Measurements from ENCODE around the gene SLX4IP.
A peak's percentile ranks its signal among the peaks of the same experiment; 100 is the strongest.

SLX4IP gene

DNA sequence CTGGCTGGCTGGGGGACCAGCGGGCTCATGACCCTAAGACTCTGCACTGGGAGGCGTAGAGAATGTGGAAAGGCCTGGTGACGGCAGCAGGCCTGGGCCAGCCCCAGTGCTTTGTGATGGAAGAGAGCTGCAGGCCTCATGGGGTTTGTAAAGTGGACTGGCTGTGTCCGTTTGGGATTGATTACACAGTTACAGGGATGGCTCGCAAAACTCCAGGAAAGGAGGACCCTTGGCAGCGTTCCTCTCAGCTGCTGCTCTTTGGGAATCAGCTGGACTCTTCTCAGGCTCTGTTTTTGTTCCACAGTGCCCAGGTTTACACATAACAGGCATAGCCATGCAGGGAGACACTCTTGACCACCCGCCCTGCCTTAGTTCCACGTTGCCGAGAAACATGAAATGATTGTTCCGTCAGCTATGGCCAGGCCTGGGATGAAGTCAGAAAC lies 89.0 kb downstream of the SLX4IP start:
- DNase-seq = peak; percentile 67

DNA sequence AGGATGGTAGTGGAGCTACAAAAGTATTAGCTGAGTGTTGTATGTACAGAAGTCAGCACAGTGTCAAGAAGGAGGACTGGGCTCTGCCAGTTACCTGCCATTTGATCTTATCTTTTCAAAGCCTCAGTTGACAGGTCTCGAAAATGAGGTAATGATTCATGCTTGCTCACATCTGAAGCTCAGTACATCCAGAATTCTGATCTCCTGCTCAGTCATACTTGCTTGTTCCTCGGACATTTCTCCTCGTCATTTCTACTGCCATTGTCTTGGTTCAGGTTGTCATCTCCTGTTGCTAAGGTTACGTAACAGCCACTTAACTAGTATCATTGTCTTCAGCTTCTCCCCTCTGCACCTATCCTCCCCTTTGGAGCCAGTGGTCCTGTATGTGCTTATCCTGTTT lies 89.5 kb downstream of the SLX4IP start:
- peak; percentile 35 for DNase-seq

DNA sequence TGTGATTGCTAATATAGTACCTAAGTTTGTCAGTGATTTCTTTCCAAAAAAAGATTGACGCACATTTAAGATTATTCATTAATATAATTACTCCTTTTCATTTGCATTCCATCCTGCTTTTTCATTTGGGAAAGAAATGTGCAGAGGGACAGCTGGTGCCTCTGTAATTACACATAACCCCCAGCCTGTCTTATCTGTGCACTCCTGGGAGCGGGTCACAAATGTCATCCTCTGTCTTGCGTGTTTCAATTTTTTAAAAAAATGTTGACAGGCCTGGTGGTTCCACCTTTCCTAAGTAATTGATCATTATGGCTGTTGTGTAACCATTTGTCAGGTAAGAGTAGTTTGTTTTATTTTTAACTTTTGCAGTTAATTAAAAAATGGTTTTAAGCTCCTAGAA lies 92.7 kb downstream of the SLX4IP start:
- DNase-seq = no peak

DNA sequence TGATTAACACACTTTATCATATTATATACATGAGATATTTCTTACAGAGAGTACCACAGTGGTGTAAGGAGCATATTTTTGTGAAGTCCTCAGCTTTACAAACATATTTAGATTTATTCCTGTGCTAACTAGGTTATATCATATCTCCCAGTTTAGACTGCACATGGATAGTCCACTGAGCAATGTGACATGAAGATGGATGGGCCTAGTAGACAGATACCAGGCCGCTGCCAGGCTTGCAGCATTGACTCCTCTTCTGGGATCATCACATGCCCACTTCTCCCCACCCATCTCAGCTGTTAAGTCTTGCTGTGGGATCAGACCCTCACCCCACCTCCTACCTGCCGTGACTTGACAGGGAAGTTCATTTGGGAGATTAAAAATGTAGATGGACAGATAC lies 95.8 kb downstream of the SLX4IP start:
- DNase-seq = no peak

DNA sequence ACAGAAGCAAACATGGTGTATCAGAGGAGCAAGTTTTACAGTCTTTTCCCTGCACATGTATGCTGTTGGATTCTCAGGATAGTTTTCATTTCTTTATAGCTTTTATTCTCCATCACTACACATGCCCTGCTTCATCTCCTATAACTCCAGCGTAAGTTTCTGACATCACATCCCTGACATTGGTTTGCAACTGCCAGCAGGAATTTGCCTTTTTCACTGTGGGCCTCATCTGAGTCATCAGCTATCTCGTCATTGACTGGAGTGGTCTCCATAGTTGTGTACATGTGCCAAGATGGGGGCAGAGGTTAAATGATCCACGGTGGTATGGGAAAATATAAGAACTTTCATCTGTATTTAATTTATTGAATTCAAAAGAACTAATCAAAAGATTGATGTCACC lies 96.7 kb downstream of the SLX4IP start:
- DNase-seq = no peak

DNA sequence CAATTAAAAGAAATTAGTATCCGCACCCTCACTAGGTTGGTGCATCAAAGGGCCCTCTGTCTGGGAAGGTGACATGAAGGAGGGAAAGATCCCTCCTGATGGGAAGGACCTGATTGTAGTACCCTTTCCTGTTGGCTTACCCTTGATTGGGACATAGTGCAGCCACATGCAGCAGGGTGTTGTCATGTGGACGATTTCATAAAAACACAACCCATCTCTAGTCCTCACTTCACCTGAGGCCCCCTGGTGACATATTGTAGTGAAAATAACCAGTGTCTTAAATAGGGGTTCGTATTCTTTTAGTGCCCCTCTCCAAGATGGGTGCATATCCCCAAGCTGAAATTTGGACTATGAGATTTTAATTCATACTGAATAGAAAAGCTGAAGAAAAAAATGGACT lies 97.3 kb downstream of the SLX4IP start:
- DNase-seq = no peak

DNA sequence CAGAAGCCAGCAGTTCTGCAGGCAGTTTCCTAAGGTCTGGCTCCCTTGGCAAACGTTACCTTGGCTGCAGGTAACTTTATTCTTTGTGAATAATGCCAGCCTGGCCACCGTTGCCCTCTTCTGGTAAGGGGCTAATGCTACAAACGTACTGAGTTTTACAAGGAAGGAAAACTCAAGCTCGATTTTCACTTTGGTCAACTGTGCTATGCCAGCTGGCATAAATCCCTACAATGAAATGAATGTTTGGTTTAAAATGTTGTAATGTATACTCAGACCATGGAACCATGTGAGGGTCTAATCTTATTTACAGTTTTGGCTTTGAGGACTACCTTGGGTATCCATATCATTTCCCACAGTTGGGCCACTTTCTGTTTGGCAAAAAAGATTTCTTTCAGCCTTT lies 101.4 kb downstream of the SLX4IP start:
- no peak for DNase-seq

DNA sequence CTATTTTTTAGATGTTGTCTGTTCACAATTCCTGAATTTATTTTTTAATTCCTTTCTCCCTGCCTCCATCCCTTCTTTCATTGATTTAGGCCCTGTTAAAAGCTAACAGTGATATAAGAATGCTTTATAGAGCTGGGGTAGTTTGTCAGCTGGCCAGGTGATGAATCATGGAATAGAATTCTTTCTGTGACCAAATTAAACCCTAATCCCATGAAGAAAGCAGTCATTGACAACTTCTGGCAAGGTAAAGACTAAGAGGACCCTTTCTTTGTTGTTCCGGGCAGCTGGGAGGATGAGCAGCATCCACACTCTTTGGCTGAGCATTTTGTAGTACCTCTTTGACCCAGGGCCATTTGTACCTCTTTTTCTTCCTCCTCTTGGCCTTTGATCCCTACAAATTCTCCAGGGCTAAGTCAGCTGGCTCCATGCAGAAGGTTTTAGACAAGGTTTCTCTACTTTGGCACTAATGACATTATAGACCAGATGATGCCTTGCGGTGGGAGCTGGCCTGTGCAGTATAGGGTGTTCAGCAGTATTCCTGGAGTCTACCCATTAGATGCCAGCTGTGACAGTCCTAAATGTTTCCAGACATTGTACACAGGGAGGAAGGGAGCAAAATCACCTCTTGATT lies 102.9 kb downstream of the SLX4IP start:
- DNase-seq = no peak

DNA sequence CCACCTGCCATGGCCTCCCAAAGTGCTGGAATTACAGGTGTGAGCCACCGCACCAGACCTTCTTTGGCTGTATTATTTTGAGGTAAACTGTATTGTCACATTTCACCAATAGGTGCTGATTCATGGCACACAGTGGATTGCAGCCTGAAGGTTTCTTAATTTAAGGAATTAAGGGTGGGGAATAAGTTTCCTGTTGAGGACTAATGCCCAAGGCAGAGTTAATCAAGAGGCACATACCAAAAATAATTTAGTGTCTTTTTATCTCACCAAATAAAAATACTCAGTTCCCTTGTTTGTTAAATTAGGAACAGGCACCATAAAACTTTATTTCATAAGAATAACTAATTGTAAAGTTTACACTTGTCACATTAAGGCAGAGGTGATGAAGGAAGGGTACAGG lies 103.7 kb downstream of the SLX4IP start:
- DNase-seq = no peak

DNA sequence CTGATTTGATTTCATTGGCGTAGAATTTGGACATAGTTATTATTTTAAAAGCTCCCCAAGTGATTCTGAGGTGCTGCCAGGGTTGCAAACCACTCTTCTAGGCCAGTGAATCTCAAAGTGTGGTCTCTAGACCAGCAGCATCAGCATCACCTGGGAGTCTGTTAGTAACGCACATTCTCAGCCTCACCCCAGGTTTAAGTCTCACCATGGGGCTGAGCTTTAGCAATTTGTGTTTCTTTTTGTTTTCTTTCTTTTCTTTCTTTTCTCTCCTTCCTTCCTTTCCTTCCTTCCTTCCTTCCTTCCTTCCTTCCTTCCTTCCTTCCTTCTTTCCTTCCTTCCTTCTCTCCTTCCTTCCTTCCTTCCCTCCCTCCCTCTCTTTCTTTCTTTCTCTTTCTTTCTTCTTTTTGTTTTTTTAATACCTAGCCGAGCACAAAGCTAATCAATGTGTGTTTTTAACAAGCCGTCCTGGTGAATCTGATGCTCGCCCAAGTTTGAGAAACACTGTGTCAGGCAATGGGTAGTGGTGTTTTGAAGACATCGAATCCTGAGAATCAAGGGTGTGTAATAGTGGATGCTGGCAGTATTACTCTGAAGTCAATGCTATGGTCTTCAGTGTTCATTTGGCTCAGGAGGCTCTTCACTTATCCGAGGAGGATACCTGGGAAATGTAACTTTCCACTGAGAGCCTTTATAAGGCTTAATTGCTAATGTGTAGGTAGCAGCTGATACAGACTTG lies 104.9 kb downstream of the SLX4IP start:
- no peak for DNase-seq

DNA sequence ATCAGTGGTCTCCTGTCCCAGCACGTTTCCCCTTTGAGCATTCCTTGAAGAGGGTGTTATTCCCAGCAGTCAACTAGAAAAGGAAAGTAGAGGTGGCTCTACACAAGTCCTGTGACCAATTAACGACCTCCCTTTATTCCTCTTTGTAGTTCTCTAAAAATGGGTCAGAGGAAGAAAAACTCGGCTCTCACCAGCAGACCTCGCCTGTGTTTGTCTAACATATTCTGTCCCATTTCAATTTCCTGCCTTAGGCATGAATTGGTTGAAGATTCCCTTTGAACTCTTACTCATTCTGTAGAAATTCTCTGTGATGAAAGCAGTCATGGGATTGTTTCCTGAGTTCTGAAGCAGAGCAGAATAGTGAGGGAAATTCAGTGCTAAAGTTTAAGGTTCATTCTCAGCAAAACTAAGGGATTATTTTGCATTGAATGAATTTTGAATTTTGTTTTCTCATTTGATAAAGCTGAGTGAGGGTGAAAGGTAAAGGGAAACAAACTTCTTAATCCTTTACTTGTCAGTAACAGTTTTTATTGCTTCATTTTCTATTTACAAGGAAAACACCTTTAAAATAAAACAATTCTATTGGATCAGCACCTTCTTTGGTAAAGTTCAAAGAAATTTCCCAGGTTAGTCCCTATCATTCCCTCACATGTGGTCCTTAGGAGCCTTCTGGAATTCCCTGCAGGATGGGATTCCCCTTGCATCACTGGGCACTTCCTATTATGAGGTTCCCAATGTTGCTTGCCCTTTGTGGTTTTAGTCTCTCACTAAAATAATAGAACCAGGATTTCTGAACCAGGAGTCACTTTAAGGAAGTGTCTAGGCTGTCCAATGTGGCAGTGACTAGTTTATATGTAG lies 105.8 kb downstream of the SLX4IP start:
- DNase-seq = no peak

DNA sequence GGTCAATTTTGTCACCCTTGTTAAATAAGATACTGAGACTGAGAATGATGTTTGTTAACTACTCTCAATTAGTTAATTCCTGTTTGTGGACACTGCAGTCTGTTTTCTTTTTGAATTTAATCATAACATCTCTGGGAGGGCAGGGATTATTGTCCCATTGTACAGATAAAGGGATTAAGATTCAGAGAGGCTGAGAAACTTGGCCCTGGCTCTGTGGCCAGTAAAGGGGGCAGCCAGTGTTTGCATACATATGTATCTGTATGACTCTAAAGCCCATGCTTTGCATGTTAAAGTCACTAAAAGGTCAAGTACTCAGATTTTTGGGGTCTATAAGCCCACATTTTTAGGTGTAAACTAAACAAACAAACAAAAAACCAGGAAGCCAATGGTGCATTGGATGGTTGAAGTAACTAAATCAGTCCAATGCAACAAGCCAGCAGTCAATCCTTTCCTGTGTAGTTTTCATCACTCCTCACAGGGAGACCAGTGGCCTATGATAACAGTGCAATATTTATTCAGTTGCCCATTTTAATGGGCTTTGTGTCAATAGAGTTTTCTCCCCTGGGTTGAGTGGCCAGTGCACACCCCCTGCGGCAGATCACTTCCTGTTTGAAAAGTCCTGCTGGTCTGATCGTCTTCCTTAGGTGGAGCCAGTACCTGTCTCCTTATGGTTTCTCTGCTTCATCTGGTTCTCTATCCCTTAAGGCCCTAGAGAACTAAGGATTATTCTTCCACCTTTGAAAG lies 106.7 kb downstream of the SLX4IP start:
- no peak for DNase-seq

DNA sequence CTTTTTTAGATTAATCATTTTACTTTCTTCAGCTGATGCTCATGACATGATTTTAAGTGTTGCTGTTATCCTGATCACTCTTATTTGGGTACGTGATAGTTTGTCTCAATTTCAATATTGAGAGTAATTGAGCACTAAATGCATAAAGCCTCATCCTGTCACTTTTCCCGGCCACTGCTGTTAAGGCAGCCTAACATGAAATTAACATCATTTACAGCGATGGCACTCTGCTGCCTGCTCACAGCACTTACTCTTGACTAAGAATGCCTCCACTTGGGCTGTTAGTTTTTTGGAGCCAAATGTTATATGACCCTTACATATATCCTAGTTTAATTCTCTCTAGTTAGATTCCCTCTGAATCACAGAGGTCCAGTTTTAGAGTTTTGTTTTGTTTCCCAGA lies 107.3 kb downstream of the SLX4IP start:
- no peak for DNase-seq

DNA sequence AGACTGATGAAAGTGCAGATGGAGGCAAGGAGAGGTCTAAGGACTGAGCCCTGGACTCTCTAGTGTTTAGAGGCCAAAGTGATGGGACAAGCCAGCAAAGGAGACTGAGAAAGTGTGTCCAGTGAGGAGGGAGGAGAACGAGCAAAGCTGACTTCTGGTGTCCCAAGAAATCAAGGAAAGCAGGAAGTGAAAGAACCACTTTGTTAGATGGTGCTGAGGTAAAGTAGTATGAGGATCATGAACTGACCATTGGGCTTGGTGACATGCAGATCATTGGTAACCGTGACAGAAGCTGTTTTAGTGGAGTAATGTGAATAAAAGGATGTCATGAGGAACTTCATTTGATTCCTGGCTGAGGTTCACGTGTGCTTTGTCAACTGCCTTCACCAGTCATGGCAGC lies 108.4 kb downstream of the SLX4IP start:
- DNase-seq = no peak

DNA sequence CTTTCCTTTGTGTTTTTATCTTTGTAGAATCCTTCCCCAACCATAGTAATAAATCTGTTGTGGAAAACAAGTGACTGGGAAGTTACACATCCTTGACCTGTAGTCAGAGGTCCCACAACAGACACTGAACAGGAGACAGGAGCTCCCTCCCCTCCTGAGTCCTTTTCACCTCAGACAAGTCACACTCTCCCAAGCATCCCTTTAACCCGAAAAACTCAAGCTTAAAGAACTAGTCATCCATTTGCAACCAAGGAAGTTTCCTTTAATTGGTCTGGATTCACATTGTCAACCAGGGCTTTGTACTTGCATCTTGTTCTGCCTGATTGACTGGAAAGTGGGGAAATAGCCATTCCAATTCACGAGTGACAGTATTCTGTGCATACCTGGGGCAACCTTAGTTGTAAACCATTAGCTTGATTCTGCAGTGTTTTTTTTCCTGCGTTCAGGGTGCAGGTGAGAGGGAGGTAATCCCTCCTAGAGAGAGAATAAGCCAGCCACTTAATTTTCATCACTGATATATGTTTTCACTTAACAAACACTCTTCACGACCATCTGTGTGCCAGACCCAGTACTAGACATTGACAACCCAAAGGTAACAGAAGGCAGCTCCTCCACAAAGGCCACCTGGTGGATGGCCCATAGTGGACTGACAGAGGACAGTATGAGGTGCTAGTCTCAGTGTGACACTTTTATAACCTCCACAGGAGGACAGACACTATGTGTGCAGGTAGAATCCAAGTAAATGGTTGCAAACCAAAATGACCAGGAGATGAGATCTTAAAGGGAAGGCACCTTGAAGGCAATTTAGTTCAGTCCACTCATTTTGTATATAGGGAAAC lies 112.4 kb downstream of the SLX4IP start:
- no peak for DNase-seq

DNA sequence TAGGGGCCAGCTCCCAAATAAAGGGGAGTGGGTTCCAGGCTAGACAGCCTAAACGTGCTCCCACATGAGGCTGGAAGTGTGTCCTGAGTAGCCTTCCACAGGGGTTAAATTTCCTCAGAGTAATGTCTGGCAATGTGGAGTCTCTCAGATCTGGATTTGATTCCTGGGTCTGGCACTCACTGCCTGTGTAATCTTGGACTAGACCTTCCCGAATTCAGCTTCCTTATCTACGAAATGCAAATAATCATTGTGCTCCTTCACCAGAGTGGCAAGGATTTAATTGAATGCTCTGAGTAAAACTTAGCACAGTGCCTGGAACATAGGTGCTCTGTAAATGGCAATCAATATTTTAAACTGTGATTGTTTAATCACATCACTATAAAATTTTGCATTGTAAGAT lies 114.4 kb downstream of the SLX4IP start:
- no peak for DNase-seq

DNA sequence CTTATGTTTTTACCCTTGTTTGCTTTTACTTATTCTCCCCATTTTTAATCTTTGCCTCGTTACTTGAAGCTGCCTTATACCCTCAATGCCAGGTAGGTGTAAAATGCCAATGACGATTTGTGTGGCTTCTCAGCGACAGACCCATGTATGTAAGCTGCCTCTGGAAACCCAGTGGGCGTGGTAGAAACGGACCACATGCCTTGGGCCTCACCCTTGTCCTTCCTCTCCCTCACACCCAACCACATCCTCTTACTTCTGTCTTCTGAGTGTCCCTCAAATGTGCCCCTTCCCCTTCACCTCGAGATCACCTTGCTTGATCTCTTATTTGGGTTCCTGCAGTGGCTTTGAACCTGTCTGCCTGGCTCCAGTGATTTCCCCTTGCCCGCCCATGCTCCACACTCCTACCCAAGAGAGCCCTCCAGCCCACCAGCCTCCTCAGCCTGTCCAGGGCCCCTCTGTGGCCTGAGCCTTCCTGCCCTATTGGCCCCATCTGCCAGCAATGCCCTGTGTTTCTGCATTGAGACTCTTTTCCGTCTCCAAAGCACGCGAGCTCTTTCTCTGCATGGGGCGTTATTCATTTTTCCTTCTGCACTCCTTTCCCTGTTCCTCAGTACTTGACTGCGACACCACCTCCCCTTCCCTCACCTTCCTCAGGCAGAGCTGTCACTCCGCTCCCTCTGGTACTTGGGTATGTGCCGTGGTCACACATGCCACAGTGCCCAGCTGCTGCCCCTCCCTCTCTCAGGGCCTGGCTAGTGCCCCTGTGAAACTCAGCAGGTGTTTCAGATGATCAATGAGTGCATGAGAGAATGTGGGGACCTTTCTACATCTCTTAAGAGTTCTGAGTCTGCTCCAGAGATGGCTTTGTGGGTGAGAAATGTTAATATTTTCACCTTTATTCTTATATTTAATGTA lies 115.4 kb downstream of the SLX4IP start:
- no peak for DNase-seq

DNA sequence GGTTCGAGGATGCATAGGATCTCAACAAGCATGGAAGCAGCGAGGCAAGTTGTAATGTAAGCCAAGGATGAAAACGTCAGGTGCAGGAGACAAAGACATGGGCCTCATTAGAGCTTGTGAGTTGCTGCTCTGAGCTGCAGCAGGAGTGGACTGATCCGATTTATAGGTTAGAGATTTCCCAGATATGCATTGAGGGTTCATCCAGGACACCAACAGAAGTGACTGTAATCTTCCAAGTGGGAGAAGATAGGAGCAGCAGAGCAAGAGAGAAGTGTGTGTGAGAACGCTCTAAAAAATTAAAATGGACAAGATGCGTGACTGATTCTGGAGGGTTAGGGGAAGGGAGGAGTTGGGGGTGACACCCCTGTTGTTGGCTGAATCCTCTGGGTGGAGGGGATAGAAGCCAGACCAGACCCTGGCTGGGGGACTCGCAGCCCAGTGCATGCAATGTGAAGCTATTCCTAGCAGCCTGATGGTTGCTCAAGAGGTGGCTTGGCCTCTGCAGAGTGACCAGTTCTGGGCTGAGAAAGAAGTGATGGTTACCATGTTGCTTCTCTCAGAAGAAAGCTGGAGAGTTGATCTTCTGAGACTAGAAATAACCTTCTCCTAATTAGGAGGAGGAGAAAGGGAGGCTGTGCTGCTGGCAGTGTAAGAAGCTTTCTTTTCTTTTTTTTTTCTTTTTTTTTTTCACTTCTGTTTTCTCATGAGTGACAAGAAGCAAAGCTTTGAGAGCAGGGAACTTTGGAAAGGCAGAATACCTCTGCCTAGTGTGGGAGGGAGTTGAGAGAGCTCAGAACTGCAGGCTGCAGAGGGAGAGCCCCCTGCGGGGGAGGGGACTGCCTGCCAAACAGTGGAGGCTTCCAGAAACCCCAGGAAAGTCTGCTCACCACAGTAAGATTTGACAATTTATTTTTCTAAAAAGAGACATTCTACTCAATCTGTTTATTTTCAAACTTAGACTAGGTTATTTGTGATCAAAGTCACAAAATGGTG lies 116.9 kb downstream of the SLX4IP start:
- DNase-seq = no peak

DNA sequence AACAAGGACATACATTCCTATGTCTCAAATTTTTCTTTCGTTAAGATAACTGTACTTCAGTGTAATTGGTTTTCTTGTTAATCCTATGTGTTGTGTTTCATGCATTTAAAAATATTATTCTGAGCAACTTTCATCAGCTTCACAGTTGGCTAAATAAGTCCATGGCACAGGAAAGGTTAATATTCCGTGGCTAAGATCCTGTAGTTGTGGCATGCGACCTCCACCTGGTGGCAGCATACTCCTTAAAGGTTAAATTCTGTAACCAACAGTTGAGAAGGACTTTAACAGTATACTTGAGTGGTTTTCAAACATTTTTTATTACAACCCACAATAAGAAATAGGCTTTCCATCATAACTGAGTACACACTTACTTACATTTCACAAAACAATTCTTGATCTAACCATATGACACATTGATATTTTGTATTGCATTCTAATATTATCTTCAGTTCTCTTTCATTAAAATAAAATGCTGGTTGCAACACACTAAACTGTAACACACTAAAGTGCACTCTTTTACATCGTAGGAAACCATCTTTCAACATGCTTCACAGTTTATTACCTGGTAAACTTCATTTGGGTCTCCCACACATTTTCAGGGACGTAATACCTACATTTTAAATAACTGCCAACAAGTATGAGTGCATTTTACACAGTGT lies 118.3 kb downstream of the SLX4IP start:
- peak; percentile 55 for DNase-seq
